OCI-LY1 (cell line): ENCODE measurements around the gene MED15.

Source experiments
- EZH2 ChIP-seq: fragments of 200-600 bp; sonication (generic), shearing (Covaris generic); IDR thresholded peaks from 2 replicates; pipeline ENCODE4 v1.8.0; 2017; ENCODE audit warnings: borderline replicate concordance, mixed run types, mild to moderate bottlenecking, antibody characterized with exemption, low read length, moderate library complexity, mixed read lengths
- TF ChIP-seq, protein P1 (sequence below): fragments of 200-600 bp; sonication (generic), shearing (Covaris generic); IDR thresholded peaks from 2 replicates; pipeline ENCODE4 v1.5.1; 2017; ENCODE audit warnings: mild to moderate bottlenecking, antibody characterized with exemption, low read length, moderate library complexity, mixed read lengths

DNA sequence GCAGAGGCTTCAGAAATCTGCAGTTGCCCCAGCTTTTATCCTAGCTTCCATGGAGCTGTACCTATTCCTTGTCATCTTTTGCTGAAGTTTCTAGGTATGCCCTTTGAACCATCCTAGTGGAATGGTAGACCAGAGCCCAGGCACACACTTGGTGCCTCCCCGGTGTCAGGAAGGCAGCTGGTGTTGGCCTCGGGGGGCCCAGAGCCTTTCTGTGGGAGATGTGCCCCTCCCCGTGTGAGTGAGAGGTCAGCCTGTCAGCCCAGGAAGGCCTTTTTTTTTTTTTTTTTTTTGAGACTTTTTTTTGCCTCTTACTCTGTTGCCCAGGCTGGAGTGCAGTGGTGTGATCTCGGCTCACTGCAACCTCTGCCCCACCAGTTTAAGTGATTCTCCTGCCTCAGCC is 58.4 kb downstream of the MED15 start:
- TF ChIP-seq, protein P1, sequence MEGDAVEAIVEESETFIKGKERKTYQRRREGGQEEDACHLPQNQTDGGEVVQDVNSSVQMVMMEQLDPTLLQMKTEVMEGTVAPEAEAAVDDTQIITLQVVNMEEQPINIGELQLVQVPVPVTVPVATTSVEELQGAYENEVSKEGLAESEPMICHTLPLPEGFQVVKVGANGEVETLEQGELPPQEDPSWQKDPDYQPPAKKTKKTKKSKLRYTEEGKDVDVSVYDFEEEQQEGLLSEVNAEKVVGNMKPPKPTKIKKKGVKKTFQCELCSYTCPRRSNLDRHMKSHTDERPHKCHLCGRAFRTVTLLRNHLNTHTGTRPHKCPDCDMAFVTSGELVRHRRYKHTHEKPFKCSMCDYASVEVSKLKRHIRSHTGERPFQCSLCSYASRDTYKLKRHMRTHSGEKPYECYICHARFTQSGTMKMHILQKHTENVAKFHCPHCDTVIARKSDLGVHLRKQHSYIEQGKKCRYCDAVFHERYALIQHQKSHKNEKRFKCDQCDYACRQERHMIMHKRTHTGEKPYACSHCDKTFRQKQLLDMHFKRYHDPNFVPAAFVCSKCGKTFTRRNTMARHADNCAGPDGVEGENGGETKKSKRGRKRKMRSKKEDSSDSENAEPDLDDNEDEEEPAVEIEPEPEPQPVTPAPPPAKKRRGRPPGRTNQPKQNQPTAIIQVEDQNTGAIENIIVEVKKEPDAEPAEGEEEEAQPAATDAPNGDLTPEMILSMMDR: no peak
- no peak for TF ChIP-seq EZH2
